Measurements from ENCODE around the gene DPP6. TPM values are rescaled to one million over a fixed set of nuclear protein-coding genes. Genes with fewer than 3 reads are reported as not detected.

DPP6 gene
- total RNA-seq, 1 experiment from 2014 or later = not detected

DNA sequence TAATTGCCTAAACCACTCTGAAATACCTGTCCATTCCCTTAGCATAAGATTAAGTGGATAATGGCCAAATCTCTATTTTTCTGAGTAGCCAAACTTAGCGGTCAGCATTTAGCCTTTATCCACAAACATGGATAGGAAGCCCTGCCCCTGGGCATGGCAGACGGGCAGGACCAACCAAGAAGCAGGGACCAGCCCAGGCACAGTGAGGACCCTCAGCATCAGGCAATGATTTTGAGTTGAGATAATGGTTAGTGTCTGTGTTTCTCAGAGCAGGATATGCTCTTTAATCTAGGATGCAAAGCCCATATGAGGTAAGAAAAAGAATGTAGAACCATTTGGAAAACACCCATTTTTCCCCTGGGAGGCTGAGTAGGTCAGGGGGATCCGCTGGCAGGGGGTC is 131.7 kb downstream of the DPP6 start:
- Mint-ChIP-seq H3K27ac (no peak overlapping the region), H3K4me1 (no peaks in the 10 kb centered on the region), H3K27me3 (ENCODE audit: low read depth) (peaks cover 9% of the 10 kb centered on the region), H3K4me3 (no peak overlapping the region), H3K9me3 (peaks cover 85% of the 10 kb centered on the region), H3K36me3 (peaks cover 71% of the 10 kb centered on the region)
- TF ChIP-seq SP1 (CRISPR knock-in tag; conservative IDR thresholded peaks at IDR 0.05) (no peak), ELF4 (CRISPR knock-in tag; IDR thresholded peaks at IDR 0.05; ENCODE audit: low read depth) (no peak), IRF1 (CRISPR knock-in tag; IDR thresholded peaks at IDR 0.05) (no peak), SMAD3 (CRISPR knock-in tag; IDR thresholded peaks at IDR 0.05; ENCODE audit: borderline replicate concordance) (no peak), JAZF1 (CRISPR knock-in tag; IDR thresholded peaks at IDR 0.05) (no peak), TCF7 (CRISPR knock-in tag; IDR thresholded peaks at IDR 0.05; ENCODE audit: low read depth) (no peak), HMGA2 (CRISPR knock-in tag; IDR thresholded peaks at IDR 0.05) (no peak), SOX15 (CRISPR knock-in tag; IDR thresholded peaks at IDR 0.05) (no peak), ZNF423 (CRISPR knock-in tag; IDR thresholded peaks at IDR 0.05) (no peak), ERG (CRISPR knock-in tag; IDR thresholded peaks at IDR 0.05) (no peak), MXD4 (CRISPR knock-in tag; IDR thresholded peaks at IDR 0.05; ENCODE audit: borderline replicate concordance) (no peak), IRF2 (CRISPR knock-in tag; IDR thresholded peaks at IDR 0.05; ENCODE audit: borderline replicate concordance, low read depth) (no peak), CDX4 (CRISPR knock-in tag; IDR thresholded peaks at IDR 0.05; ENCODE audit: borderline replicate concordance) (no peak), RELA (CRISPR knock-in tag; IDR thresholded peaks at IDR 0.05; ENCODE audit: borderline replicate concordance) (no peak), ARID4B (CRISPR knock-in tag; IDR thresholded peaks at IDR 0.05; ENCODE audit: borderline replicate concordance) (no peak)
- TF ChIP-seq, protein P1, sequence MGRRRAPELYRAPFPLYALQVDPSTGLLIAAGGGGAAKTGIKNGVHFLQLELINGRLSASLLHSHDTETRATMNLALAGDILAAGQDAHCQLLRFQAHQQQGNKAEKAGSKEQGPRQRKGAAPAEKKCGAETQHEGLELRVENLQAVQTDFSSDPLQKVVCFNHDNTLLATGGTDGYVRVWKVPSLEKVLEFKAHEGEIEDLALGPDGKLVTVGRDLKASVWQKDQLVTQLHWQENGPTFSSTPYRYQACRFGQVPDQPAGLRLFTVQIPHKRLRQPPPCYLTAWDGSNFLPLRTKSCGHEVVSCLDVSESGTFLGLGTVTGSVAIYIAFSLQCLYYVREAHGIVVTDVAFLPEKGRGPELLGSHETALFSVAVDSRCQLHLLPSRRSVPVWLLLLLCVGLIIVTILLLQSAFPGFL (CRISPR knock-in tag; IDR thresholded peaks at IDR 0.05; ENCODE audit: borderline replicate concordance) = no peak
- TF ChIP-seq, protein P2, sequence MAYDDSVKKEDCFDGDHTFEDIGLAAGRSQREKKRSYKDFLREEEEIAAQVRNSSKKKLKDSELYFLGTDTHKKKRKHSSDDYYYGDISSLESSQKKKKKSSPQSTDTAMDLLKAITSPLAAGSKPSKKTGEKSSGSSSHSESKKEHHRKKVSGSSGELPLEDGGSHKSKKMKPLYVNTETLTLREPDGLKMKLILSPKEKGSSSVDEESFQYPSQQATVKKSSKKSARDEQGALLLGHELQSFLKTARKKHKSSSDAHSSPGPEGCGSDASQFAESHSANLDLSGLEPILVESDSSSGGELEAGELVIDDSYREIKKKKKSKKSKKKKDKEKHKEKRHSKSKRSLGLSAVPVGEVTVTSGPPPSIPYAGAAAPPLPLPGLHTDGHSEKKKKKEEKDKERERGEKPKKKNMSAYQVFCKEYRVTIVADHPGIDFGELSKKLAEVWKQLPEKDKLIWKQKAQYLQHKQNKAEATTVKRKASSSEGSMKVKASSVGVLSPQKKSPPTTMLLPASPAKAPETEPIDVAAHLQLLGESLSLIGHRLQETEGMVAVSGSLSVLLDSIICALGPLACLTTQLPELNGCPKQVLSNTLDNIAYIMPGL (CRISPR knock-in tag; IDR thresholded peaks at IDR 0.05) = no peak
- ChIA-PET POLR2A (no interaction called here), CTCF (no interaction called here)
- DNase-seq (ENCODE audit: low spot score) (no peak), ATAC-seq (no peak)
